Middle frontal gyrus (tissue), 1 donor: ENCODE measurements around the gene STN1.
"Not testable (repeated sequence)": the region's sequence is repeated elsewhere in the genome, so short reads cannot be mapped to it uniquely, and the experiment has no call there.

ENCODE experiments used
- DNase-seq: peaks from one replicate; pipeline ENCODE4 v3.0.0-alpha.2; 2015; ENCODE audit warnings: low spot score; ENCODE audit errors: extremely low spot score

The STN1 gene

DNA sequence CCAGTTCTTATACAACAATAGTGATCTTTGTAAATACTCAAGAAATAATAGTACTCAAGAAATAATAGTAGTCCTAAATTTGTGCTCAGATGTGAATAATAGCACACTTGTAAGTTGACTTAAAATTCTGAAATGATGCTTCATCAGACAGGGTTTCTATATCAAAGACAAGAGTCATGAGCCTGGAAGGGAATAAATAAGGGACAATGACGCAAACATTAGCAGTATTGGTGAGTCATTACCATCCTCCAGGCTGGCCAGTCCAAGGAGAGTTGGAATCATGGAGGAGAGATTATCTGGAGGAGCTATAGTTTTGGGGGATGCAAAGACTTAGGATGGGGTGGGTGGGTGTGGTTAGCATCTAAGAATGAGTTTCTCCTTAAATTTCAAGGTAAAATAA is 56.5 kb downstream of the STN1 start:
- no peak for DNase-seq

DNA sequence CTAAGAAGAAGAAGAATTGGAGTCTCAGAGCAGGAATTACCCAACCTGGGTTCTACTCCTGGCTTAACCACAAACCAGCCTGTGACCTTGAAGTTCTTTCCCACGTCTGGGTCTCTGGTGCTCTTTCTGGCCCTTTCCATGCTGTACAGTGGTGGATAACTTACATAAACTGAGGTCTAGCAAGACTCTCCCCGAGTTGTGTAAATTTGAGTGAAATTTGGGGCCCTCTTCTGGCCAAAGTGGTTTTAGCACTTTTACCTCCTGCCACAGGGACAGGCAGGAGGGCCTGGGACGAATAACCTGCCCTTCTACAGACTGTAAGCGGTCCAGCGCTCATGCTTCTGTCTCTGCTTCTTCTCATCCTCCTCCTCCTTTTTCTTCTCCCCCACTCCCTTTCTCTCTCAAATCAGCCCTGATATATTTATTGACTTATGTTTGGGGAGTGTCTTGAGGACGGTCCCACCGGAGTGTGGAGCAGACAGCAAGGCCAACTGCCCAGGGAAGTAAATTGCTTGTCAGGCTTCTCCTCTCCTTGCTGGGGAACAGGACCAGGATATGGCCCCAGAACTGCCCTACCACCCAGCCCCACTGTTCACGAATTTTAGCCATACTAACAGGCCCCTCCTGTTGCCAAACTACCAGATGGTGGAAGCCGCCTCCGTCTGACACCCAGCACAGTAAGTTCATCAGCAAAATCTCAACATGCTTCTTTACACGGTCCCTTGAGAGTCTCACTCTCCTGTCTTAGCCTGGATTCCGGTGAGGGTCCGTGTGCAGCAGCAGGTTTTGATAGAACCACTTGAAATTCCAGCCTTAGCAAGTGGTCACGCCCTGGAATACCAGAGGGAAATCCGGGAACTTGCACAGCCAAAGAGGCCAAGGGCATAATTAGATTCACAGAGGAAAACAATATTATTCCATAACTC is 58.6 kb downstream of the STN1 start:
- DNase-seq, result peak; percentile 60

DNA sequence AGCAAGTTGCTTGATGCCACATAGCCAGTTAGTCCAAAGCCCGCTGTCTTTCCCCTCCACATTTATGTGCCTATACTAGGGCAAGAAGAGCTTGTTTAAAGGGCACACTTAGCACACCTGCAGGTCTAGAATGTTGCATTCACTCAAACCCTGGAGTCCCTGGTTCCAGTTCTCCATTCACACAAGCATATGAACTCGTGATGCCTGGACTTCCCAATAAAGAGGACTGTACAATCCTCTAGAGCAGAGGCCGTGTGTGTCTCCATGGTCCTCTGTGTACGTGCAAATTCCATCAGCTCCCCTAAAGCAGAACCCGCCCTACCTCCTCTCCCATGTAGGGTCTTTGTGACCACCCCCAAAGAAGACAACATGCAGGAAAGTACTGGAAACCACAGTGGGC is 59.6 kb downstream of the STN1 start:
- DNase-seq, result no peak

DNA sequence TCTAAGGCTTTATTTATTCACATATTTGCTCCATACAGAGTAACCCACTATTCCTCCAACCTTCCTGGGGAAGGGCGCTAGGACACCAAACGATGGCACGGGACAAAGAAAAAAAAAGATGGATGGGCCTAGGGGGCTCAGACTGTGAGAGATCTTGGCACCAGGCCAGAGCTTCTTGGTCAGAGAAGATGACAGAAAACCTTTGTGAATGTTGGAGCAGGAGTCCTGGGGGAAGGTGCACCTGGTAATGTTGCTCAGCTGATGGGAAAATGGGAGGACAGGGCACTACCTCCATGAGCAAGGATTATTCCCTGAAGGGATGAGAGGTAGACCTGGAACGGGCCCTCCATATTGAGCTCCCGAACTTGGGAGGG is 61.2 kb downstream of the STN1 start:
- no peak for DNase-seq

DNA sequence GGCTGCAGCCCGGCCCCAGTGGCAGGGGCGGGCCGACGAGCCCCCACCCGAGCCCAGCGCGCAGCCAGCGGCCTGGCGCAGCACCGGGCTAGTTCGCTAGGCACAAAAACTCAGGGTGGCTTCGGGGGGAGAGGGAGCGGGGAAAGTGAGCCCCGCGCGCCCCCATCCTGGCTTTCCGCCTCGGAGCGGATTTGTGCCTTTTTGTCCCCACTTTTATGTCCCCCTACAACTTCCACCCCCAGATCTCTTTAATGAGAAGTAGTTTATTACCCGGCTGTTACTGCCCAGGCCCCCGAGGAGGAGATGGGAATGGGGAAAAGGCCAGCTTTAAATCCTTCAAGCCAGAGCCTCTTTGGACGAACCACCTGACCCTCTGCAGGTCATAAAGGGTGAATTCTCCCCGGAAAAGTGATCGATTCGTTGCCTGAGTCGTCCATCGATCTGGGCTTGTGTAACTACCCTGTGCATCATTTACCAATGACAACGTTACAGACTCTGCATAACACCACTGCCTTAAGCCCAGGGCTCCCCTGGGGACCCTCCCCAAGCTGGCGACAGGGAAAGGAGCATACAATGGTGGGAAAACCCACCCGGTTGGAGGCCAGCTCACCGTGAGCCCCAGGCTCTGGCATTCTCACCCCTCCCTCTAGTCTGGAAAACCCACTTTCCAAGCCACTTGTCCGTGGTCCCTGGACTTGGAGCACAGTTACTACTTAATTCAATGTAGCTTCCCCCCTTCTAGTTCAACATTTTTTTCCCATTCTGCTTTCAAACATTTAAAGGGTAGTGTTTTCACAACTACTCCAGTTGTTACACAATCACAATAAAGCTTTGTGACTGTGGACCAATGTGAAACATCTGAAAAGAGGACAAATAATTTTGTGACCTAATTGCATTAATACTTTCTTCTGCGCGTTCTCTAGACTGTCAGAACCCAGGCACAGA is 61.9 kb downstream of the STN1 start:
- no peak for DNase-seq

DNA sequence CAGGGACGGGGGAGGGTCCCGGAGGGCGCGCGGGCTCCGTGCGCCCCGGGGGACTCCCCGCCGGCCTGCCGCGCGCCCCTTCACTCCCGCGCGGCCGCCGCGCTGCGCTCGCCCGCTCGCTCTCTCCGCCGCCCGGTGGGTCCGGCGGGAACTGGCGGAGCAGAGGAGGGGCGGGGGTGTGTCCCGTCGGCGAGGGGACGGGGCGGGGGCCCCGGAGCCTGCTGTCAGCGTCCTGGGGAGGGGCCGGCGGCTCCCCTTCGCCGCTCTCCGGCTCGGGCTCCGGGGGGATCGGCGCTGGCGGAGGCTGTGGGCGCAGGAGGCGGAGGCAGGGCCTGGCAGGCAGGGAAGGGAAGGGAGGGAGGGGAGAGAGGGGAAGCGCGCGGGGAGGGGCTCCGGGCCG is 62.6 kb downstream of the STN1 start, which contains the start of gene SH3PXD2A:
Gene SH3PXD2A (minus strand): TSS at position 153 of the 400 bp plus-strand sequence. CDS start 310 bp downstream, outside the sequence.
- DNase-seq, result no peak

DNA sequence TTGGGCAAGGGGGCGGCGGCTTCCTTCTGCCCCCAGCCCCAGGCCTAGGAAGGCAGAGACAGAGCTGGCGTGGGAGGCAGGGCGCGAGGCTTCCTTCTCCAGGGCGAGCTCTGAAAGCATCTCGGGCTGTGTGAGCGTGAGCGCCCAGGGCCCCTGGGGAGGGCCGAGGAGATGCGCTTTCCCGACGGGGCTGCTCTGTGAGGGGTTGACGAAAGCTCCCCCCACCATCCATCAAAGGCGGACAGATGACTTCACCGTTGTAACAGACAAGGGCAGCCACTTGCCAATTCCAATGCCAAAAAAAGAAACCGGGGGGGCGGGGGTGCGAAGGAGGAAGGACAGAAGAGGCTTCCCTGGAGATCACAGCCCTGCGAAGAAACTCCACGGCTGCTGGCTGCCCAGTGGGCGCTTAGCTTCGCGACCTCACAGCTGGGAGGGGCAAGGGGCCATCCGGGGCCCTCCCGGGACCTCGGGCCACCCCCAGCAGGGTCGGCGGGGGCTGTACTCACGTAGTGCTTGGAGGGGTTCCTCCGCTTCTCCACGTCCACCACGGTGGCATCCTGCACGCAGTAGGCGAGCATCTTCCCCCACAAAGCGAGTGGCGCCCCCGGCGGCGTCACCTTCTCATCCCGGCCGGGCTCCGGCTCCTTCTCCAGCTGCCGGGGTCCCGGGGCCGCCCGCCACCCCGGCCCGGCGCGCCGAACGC is 63.1 kb downstream of the STN1 start:
- no peak for DNase-seq

DNA sequence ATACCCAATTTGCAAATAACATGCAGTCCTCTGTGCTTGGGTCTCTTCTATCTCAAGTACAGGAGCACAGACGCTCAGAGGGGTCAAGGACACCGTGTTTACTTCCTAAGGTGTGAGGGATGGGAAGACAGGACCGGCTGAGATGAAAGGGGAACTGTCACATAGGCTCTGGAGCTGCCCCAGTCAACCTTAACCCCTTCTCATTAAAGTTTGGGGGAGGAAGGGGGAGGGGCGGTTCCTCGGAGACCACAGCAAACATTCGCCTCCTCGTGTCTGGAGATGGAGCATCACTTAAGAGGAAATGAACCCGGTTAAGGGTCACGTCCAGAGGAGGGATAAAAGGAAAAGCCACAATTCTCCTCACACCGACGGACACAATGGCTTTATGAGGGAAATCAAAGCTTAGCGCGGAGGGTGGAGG is 63.7 kb downstream of the STN1 start:
- DNase-seq, result no peak

DNA sequence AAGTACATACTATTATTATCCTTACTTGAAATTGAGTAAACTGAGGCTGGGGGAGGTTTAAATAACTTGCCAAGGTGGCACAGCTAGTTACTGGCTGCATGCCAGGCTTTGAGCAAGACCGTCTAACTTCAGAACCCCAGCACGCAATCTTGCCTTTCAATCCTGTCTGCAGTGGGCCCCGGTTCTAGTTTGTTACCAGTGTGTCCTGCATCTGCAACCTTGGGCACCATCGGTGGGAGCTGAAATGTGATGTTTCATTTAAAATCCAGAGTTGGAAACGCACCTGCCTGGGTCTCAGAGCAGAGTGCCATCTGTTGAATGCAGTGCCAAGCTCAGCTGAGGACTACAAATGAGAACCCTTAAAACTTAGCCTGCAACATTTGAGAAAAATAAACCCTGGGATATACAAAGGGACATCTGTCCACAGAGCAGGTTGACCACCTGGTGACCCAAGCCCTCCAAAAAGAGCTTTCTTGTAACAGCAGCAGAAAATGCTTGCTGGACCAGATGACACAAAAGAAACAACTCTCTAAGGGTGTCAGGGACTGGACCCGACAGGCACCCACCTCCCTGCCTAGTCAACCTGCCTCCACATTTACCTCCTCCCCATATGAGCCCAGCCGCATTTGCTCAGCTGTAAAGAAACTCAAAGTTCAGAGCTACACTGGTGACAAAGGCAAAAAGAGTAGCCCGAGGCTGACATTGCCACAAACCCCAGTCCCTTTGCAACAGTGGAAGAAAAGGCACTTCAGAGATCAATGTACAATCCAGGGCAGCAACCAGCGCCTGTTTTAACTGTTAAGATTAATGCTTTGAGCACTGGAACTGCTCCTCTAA is 64.3 kb downstream of the STN1 start:
- DNase-seq, result no peak

DNA sequence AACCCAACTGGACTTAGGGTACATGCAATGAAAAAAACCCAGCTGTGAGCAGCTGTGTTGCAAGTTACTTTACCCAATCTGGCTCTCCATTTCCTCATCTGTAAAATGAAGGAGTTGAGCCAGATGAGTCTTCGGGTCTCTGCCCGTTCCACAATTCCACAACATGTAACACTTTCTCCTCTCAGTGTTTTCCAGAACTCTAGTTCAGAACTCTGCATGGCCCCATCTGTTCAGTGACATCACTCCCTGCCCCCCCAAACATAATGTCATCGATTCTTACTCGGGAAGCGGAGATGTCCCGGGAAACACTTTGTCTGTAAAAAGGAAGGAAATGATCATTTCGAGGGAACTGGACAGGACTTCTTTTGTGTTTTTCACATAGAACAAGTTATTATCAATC is 65.1 kb downstream of the STN1 start:
- DNase-seq, result no peak

DNA sequence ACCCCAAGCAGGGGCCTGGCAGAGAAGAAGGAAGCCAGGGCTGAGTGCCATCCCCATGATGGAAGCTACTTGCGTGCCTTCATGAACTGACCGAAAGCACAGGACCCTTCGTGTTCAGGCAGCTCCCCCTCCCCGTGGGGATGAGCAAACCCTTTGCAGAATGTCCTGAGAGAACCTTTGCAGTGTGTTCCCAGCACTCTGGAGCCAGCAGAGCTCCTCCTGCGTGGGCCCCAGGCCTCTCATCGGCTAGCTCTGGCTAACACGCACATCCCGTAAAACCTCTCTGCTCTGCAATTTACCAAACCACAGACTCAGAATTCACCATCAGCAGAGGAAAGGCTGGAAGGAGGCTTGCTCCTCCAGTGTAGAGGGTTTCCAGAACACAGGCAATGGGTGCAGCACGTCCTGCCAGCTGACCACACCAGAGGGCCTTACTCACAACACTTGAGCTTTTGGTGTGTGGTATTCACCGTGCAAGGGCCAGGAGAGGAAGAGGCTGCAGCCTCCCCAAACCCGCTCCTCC is 65.7 kb downstream of the STN1 start:
- DNase-seq, result no peak

DNA sequence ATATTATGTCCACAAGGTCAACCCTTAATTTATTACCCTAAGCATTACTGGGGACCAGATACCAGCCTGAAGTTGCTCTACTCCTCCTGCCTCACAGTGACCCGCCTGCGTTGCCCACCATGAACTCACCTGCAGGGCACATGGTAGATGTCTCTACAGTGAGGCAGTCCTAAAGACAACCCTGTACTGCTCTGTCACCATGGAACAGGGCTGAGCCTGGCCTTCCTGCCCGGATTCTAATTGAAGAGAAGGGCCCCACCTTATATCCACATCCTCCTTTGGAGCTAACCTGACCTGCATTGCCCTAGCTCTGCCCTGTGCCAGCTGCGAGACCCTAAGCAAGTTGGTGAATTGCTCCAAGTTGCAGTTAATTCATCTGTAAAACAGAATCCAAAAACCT is 66.7 kb downstream of the STN1 start:
- DNase-seq, result no peak

DNA sequence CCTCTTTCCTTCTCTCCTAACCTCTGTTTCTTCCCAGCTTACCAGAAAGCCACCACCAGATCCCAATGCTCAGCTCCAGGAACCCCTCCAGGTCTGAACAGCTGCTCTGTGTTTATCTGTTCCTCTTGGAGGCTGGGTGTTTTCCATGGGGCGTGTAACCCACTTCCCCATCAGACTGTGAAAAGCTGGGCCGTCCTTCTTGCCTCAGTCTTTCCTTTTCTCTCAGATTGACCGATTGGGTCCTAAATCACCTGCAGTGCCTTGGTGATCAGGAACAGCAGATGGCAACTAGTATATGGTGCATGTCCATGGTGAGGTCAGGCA is 67.5 kb downstream of the STN1 start:
- no peak for DNase-seq

DNA sequence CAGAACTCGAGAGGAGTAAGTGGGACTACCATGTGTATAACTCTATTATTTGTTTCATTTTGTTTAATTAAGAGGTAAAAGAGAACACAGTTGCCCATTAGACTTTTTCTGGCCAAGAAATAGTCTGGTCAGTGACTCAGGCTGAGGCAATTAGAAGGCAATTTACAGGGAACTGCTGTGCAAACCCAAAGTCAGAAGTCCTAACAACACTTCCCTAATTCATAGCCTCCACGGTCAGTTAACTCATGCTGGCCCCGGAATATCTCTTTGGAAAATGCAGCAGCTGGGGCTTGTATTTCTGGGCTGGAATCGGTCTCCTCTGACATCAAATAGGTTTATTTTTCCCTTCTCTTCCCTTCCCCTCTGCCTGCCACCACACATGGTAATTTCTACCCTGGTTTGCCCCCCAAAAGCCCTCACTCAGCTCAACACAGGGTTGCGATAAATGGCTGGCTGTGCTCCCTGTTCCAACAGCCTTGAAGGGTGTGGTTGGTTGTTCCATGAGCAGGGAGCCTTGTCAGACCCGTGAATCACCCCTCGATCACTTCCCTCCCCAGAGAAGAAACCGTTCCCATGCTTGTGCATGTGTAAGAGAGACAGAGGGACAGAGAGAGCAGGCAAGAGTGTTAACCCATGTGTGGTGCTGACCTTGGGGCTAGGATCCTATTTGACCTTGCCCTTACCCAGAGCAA is 68.0 kb downstream of the STN1 start:
- no peak for DNase-seq

DNA sequence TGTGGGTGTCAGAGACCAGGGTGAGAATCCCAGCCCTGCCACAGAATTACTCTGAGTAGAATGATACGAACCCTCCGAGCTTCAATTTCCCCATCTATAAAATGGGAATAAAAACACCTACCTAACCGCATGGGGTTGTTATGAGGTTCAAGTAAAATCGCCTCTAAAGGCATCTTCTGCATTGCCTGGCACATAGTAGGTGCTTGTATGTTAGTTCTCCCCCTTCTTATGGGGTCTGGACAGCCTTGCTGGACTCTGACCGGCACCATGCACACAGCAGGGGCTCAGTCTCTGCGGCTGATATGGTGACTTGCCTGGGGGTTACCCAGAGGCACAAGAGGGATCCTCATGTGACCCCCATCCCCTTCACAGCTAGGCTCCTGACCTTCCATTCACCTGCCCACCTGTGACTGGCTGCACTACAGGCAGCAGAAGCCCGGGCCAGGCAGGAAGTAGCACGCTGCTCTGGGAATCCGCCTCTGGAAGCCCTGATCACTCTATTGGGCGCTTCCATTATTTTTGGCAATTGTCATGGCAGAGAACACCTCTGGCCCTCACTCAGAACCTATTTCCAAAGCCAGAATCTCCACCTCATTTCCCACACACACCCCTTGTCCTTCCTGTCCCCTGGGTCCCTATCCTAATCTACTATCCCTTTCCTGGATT is 68.6 kb downstream of the STN1 start:
- DNase-seq, result no peak

DNA sequence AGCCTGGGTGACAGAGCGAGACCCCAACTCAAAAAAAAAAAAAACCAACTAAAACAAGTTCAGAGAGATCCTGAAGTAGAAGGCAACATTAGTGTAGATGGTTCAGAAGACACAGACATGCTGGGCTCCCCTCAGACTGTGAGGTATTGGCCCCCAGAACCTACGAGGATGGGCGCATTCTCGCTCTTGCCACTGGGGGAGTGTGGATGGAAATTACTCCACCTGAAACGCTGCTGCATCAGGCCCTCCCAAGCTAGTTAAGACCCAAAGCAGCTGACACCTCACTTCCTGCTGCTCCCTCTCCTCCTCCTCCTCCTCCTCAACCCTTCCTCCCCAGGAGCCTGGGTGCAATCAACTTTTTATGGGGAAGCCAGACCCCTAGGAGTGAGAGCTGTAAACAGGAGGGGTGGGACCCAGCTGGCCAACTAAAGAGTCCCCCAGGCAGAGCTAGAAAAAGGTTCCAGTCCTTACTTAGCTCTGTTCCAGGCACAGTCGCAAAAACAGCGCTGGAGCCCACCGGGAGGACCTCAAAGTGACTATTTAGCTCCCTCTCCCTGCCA is 70.0 kb downstream of the STN1 start:
- no peak for DNase-seq

DNA sequence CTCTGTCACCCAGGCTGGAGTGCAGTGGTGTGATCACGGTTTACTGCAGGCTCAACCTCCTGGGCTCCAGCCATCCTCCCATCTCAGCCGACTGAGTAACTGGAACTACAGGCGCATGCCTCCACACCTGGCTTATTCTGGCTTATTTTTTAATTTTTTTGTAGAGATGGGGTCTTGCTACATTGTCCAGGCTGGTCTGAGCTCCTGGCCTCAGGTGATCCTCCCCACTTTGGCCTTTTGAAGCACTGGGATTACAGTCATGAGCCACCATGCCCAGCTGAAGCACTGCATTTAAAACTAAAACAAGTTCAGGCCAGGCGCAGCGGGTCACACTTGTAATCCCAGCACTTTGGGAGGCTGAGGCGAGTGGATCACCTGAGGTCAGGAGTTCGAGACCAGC is 70.6 kb downstream of the STN1 start:
- DNase-seq, result no peak

DNA sequence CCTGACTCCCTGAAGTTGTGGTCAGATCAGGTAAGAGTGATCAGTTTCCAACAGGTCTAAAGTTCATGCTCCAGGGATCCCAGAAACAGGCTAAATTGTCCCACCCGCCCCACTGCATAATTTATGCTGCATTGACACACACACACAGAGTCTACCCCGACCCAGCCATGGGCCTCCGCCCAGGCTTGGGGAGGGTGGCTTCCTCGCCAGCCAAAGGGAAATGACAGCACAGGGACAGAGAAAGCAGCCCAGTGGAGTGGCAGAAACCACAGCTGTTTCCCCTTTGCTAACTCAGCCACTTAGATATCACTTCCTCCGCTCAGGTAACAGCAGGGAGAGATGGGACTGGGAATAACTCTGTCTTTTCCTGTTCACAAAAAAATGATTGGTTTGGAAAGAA is 72.0 kb downstream of the STN1 start:
- DNase-seq, result no peak

DNA sequence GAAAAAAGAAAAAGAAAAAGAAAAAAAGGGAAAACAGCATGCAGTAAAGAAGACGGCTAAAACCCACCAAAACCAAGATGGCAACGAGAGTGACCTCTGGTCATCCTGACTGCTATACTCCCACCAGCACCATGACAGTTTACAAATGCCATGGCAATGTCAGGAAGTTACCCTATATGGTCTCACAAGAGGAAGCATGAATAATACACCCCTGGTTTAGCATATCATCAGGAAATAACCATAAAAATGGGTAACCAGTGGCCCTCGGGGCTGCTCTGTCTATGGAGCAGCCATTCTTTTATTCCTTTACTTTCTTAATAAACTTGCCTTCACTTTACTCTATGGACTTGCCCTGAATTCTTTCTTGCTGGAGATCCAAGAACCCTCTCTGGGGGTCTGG is 72.6 kb downstream of the STN1 start:
- not testable (repeated sequence) for DNase-seq
